Measurements from ENCODE around the gene DOCK8. TPM values are rescaled to one million over a fixed set of nuclear protein-coding genes. Genes with fewer than 3 reads are reported as not detected.

Gene DOCK8
- total RNA-seq, 1 donor from 2014 or later, result 47.2 TPM

GRCh38 chr9:306907-307306 is 92.2 kb downstream of the DOCK8 start:
- DNase-seq (ENCODE audit: low spot score), result peak; percentile 25

- no peak for DNase-seq (ENCODE audit: low spot score)
Observed at GRCh38 chr9:311841-312240, 97.2 kb downstream of the DOCK8 start.

GRCh38 chr9:312596-313320 is 98.1 kb downstream of the DOCK8 start:
- no peak for DNase-seq (ENCODE audit: low spot score)

GRCh38 chr9:316382-316965 is 101.8 kb downstream of the DOCK8 start:
- no peak for DNase-seq (ENCODE audit: low spot score)

GRCh38 chr9:318646-319045 is 104.0 kb downstream of the DOCK8 start:
- no peak for DNase-seq (ENCODE audit: low spot score)

- no peak for DNase-seq (ENCODE audit: low spot score)
Observed at GRCh38 chr9:324971-325370, 110.3 kb downstream of the DOCK8 start.

GRCh38 chr9:326667-327066 is 112.0 kb downstream of the DOCK8 start:
- DNase-seq (ENCODE audit: low spot score), result no peak

GRCh38 chr9:328453-328852 is 113.8 kb downstream of the DOCK8 start:
- DNase-seq (ENCODE audit: low spot score), result no peak

- no peak for DNase-seq (ENCODE audit: low spot score)
Observed at GRCh38 chr9:331197-331596, 116.5 kb downstream of the DOCK8 start.

GRCh38 chr9:335373-335772 is 120.7 kb downstream of the DOCK8 start:
- DNase-seq (ENCODE audit: low spot score), result no peak

- no peak for DNase-seq (ENCODE audit: low spot score)
Observed at GRCh38 chr9:336039-336438, 121.4 kb downstream of the DOCK8 start.

- DNase-seq (ENCODE audit: low spot score), result no peak
Observed at GRCh38 chr9:338602-339001, 123.9 kb downstream of the DOCK8 start.

- no peak for DNase-seq (ENCODE audit: low spot score)
Observed at GRCh38 chr9:341634-342421, 127.2 kb downstream of the DOCK8 start.

- DNase-seq (ENCODE audit: low spot score), result no peak
Observed at GRCh38 chr9:343773-344172, 129.1 kb downstream of the DOCK8 start.

- DNase-seq (ENCODE audit: low spot score), result no peak
Observed at GRCh38 chr9:346111-346571, 131.5 kb downstream of the DOCK8 start.

GRCh38 chr9:347667-348292 is 133.1 kb downstream of the DOCK8 start:
- DNase-seq (ENCODE audit: low spot score), result no peak

- DNase-seq (ENCODE audit: low spot score), result no peak
Observed at GRCh38 chr9:350384-350783, 135.7 kb downstream of the DOCK8 start.

- no peak for DNase-seq (ENCODE audit: low spot score)
Observed at GRCh38 chr9:351916-352315, 137.3 kb downstream of the DOCK8 start.

- DNase-seq (ENCODE audit: low spot score), result no peak
Observed at GRCh38 chr9:353077-353476, 138.4 kb downstream of the DOCK8 start.

- DNase-seq (ENCODE audit: low spot score), result no peak
Observed at GRCh38 chr9:354453-354852, 139.8 kb downstream of the DOCK8 start.

- DNase-seq (ENCODE audit: low spot score), result no peak
Observed at GRCh38 chr9:357560-357959, 142.9 kb downstream of the DOCK8 start.

GRCh38 chr9:362561-363273 is 148.1 kb downstream of the DOCK8 start:
- DNase-seq (ENCODE audit: low spot score), result no peak
